ENCODE measurements around the gene TEX26. TPM values are rescaled to one million over a fixed set of nuclear protein-coding genes. Genes with fewer than 3 reads are reported as not detected.

TEX26 gene
- total and polyA plus RNA-seq, 9 of the 15 experiments (the other 6 are each of a cell fraction or from before 2014, with no cell fraction given) = not detected

- Histone ChIP-seq H3K4me1 (replicated peaks in 1 of 2; ENCODE audit: control insufficient read depth in 2 of 2, insufficient read depth in 2 of 2, low read length in 2 of 2) (no peaks in the 10 kb centered on the region), H3K27ac (ENCODE audit: extremely low read depth, low read depth, low read length) (no peak overlapping the region), H3K9me1 (ENCODE audit: control insufficient read depth, insufficient read depth, low read length) (no peaks in the 10 kb centered on the region), H3K79me2 (ENCODE audit: control insufficient read depth, insufficient read depth, low read length) (no peaks in the 10 kb centered on the region), H3K9me3 (replicated peaks; ENCODE audit: control insufficient read depth, insufficient read depth, low read depth, low read length) (no peaks in the 10 kb centered on the region), H2AFZ (ENCODE audit: low read depth, low read length) (no peak overlapping the region), H3K9ac (ENCODE audit: insufficient read depth in 1 of 2, low read depth in 2 of 2, low read length in 2 of 2) (no peak overlapping the region), H4K20me1 (replicated peaks; ENCODE audit: control insufficient read depth, insufficient read depth, low read length) (no peaks in the 10 kb centered on the region), H3K4me3 (no peak overlapping the region), H3K36me3 (ENCODE audit: control insufficient read depth, insufficient read depth, low read length) (no peaks in the 10 kb centered on the region), H3K27me3 (ENCODE audit: control insufficient read depth in 2 of 2, insufficient read depth in 2 of 2, low read length in 2 of 2) (no peaks in the 10 kb centered on the region), H3K4me2 (ENCODE audit: insufficient read depth, low read length) (no peak overlapping the region)
- ChIA-PET POLR2A (no interaction called here), CTCF (ENCODE audit: low intra/inter-chr PET ratio) (no interaction called here)
- BruUV-seq (replicated peaks) = no TSS peak
- TF ChIP-seq ZNF174 (CRISPR knock-in tag; IDR thresholded peaks at IDR 0.05) (no peak), ZNF124 (CRISPR knock-in tag; IDR thresholded peaks at IDR 0.05) (no peak), EHMT2 (IDR thresholded peaks at IDR 0.05) (no peak), SLC30A9 (CRISPR knock-in tag; IDR thresholded peaks at IDR 0.05) (no peak), ZNF197 (CRISPR knock-in tag; IDR thresholded peaks at IDR 0.05; ENCODE audit: low read depth) (no peak), RBM14 (IDR thresholded peaks at IDR 0.05; ENCODE audit: borderline replicate concordance, insufficient read depth, low read depth, low read length) (no peak), TRIM28 (IDR thresholded peaks at IDR 0.05) (no peak), ASH1L (IDR thresholded peaks at IDR 0.05; ENCODE audit: borderline replicate concordance, low read depth, partially characterized antibody) (no peak), PTRF (tag; IDR thresholded peaks at IDR 0.05) (no peak), ARHGAP35 (IDR thresholded peaks at IDR 0.05; ENCODE audit: partially characterized antibody) (no peak), PHF21A (IDR thresholded peaks at IDR 0.05; ENCODE audit: borderline replicate concordance, low read depth) (no peak), NCOA4 (IDR thresholded peaks at IDR 0.05; ENCODE audit: partially characterized antibody) (no peak)
- TF ChIP-seq, protein P1, sequence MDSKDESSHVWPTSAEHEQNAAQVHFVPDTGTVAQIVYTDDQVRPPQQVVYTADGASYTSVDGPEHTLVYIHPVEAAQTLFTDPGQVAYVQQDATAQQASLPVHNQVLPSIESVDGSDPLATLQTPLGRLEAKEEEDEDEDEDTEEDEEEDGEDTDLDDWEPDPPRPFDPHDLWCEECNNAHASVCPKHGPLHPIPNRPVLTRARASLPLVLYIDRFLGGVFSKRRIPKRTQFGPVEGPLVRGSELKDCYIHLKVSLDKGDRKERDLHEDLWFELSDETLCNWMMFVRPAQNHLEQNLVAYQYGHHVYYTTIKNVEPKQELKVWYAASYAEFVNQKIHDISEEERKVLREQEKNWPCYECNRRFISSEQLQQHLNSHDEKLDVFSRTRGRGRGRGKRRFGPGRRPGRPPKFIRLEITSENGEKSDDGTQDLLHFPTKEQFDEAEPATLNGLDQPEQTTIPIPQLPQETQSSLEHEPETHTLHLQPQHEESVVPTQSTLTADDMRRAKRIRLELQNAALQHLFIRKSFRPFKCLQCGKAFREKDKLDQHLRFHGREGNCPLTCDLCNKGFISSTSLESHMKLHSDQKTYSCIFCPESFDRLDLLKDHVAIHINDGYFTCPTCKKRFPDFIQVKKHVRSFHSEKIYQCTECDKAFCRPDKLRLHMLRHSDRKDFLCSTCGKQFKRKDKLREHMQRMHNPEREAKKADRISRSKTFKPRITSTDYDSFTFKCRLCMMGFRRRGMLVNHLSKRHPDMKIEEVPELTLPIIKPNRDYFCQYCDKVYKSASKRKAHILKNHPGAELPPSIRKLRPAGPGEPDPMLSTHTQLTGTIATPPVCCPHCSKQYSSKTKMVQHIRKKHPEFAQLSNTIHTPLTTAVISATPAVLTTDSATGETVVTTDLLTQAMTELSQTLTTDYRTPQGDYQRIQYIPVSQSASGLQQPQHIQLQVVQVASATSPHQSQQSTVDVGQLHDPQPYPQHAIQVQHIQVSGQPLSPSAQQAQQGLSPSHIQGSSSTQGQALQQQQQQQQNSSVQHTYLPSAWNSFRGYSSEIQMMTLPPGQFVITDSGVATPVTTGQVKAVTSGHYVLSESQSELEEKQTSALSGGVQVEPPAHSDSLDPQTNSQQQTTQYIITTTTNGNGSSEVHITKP (IDR thresholded peaks at IDR 0.05; ENCODE audit: partially characterized antibody) = no peak
- TF ChIP-seq, protein P2, sequence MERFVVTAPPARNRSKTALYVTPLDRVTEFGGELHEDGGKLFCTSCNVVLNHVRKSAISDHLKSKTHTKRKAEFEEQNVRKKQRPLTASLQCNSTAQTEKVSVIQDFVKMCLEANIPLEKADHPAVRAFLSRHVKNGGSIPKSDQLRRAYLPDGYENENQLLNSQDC (CRISPR knock-in tag; IDR thresholded peaks at IDR 0.05) = no peak
- intact Hi-C loops (cut with micrococcal nuclease) = no loop called here
- WGBS (ENCODE audit: insufficient coverage, low coverage, missing lambda C conversion rate) = 5% methylated on average over 2 of the region's 3 CpGs
- ATAC-seq = no peak
- in situ Hi-C loops (cut with MboI) = no loop called here
- no peak for FAIRE-seq
- no peak for DNase-seq (ENCODE audit: extremely low read depth in 1 of 4, low spot score in 3 of 4)
These were observed 33.6 kb downstream of the TEX26 start for GRCh38 chr13:30966101-30966500.

Data from K562 (cell line).